Panc1 (cell line): ENCODE results near the gene LIM2. TPM values are rescaled to one million over a fixed set of nuclear protein-coding genes. Genes with fewer than 3 reads are reported as not detected.

ENCODE experiments used
- ATAC-seq: fragments of 200-7000 bp; cut with Tn5 transposase; 2 replicates; pipeline ENCODE4 v1.9.1; 2020; ENCODE audit warnings: mild to moderate bottlenecking, moderate library complexity
- BruUV-seq: library from RNA; stranded (reverse); fragments of 400-500 nt; replicated peaks from 2 replicates; lab custom pipeline; 2021; lab: Mats Ljungman, UMichigan
- CTCF ChIA-PET: fragments of 300-600 bp; sonication (Branson Sonifier 250); formaldehyde crosslinking; loops from one replicate; lab custom pipeline; 2022; ENCODE audit warnings: antibody characterized with exemption; lab: Charles Lee
- POLR2A ChIA-PET: fragments of 300-600 bp; sonication (Branson Sonifier 250); formaldehyde crosslinking; loops from one replicate; lab custom pipeline; 2022; ENCODE audit warnings: antibody characterized with exemption; lab: Charles Lee
- DNase-seq: peaks from one replicate; pipeline ENCODE4 v3.0.0-alpha.2; 2010; ENCODE audit warnings: low read depth, low spot score
- H3K27ac ChIP-seq: 2 replicates; pipeline ENCODE4 v1.5.1; 2011; ENCODE audit warnings: mild to moderate bottlenecking, low read length, inconsistent platforms
- H3K27me3 ChIP-seq: fragments of 200-500 bp; sonication (Bioruptor generic); 2 replicates; pipeline ENCODE4 v1.6.0; 2014; ENCODE audit warnings: low read length, inconsistent platforms; ENCODE audit not compliant: control insufficient read depth, insufficient read depth
- H3K36me3 ChIP-seq: fragments of 200-500 bp; sonication (Bioruptor generic); 2 replicates; pipeline ENCODE4 v1.5.1; 2014; ENCODE audit warnings: inconsistent platforms, mild to moderate bottlenecking, low read length, moderate library complexity; ENCODE audit not compliant: control insufficient read depth, insufficient read depth
- H3K4me1 ChIP-seq: 2 replicates; pipeline ENCODE4 v1.5.1; 2011; ENCODE audit warnings: inconsistent platforms, mild to moderate bottlenecking, low read length, moderate library complexity; ENCODE audit not compliant: control insufficient read depth, insufficient read depth
- H3K4me3 ChIP-seq, 2 experiments: 2 replicates each; pipeline ENCODE4 v1.5.1; 2011 to 2012; ENCODE audit warnings: low read depth in 2 of 2, low read length in 2 of 2, mild to moderate bottlenecking in 2 of 2, inconsistent platforms in 1 of 2, moderate library complexity in 1 of 2
- H3K9me3 ChIP-seq: fragments of 200-500 bp; sonication (Bioruptor generic); 2 replicates; pipeline ENCODE4 v1.5.1; 2014; ENCODE audit warnings: low read depth, mild to moderate bottlenecking, inconsistent platforms, low read length, moderate library complexity; ENCODE audit not compliant: control insufficient read depth, insufficient read depth
- CTCF ChIP-seq: fragments of 450-650 bp; IDR thresholded peaks from 2 replicates; pipeline ENCODE4 v1.5.1; 2017; ENCODE audit warnings: mild to moderate bottlenecking
- POLR2AphosphoS5 ChIP-seq: IDR thresholded peaks from 2 replicates; pipeline ENCODE4 v1.6.1; 2012; ENCODE audit warnings: mild to moderate bottlenecking, low read depth, low read length, moderate library complexity
- SIN3A ChIP-seq: IDR thresholded peaks from 2 replicates; pipeline ENCODE4 v1.6.1; 2012; ENCODE audit warnings: low read depth, mild to moderate bottlenecking, low read length, moderate library complexity, borderline replicate concordance; ENCODE audit not compliant: insufficient read depth
- TCF7L2 ChIP-seq: IDR thresholded peaks from 2 replicates; pipeline ENCODE4 v1.6.1; 2011; ENCODE audit warnings: mild to moderate bottlenecking, low read depth, low read length, inconsistent platforms
- in situ Hi-C: cut with HindIII; loops from 2 replicates; pipeline ENCODE4 v1.10.0; 2016; ENCODE audit warnings: low sequenced_read_pairs, low pct_unique_long_range_greater_than_20kb
- intact Hi-C: fragments of 100-400 bp; cut with micrococcal nuclease; formaldehyde crosslinking; loops from one replicate; pipeline ENCODE4 v1.10.0; 2022; ENCODE audit not compliant: unreplicated experiment
- total RNA-seq: library from RNA; stranded (reverse); gene quantifications from one replicate; pipeline ENCODE4 v1.2.1, GENCODE V29; 2021; ENCODE audit not compliant: unreplicated experiment
- TF ChIP-seq, protein P1 (sequence below), 2 experiments: IDR thresholded peaks; 2 replicates each; pipeline ENCODE4 v1.6.1; 2011 to 2012; ENCODE audit warnings: low read depth in 2 of 2, control low read depth in 1 of 2, low read length in 1 of 2, mild to moderate bottlenecking in 1 of 2, moderate library complexity in 1 of 2; ENCODE audit not compliant: insufficient read depth in 1 of 2

The LIM2 gene
- total RNA-seq, 1 experiment from 2014 or later: not detected

DNA sequence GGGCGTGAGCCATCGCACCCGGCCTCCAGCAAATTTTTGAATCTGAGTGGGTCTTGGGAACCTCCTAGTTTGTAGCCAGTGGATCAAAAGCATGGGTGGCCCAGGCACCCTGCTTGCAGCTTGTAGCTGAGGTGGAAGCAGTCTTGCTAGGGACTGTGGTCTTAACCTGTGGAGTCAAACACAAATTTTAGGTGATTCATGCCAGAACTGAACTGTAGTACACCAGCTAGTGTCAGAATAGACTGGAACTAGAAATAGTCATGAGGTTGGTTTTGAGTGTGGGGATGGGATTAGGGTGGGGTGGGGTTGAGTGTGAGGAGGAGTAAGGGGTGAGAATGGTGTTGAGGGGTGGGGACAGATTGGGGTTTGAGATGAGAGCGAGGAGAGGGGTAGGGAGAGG, 5.8 kb downstream of the LIM2 start:
- no peak for ATAC-seq
- in situ Hi-C loops: no loop called here
- no peaks in the 10 kb centered on the region for H3K27me3 ChIP-seq
- H3K9me3 ChIP-seq: no peaks in the 10 kb centered on the region
- ChIA-PET POLR2A (interaction anchor here (0.6 kb wide), 1 partner anchor 329 kb away, joined by 9 read pairs; no protein-coding TSS in a partner anchor), CTCF (no interaction called here)
- H3K4me3 ChIP-seq: no peak overlapping the region
- intact Hi-C loops: no loop called here
- DNase-seq: no peak
- no TSS peak for BruUV-seq
- no peaks in the 10 kb centered on the region for H3K4me1 ChIP-seq
- no peaks in the 10 kb centered on the region for H3K36me3 ChIP-seq
- TF ChIP-seq SIN3A: no peak
- no peak for TF ChIP-seq POLR2AphosphoS5
- TF ChIP-seq, protein P1, sequence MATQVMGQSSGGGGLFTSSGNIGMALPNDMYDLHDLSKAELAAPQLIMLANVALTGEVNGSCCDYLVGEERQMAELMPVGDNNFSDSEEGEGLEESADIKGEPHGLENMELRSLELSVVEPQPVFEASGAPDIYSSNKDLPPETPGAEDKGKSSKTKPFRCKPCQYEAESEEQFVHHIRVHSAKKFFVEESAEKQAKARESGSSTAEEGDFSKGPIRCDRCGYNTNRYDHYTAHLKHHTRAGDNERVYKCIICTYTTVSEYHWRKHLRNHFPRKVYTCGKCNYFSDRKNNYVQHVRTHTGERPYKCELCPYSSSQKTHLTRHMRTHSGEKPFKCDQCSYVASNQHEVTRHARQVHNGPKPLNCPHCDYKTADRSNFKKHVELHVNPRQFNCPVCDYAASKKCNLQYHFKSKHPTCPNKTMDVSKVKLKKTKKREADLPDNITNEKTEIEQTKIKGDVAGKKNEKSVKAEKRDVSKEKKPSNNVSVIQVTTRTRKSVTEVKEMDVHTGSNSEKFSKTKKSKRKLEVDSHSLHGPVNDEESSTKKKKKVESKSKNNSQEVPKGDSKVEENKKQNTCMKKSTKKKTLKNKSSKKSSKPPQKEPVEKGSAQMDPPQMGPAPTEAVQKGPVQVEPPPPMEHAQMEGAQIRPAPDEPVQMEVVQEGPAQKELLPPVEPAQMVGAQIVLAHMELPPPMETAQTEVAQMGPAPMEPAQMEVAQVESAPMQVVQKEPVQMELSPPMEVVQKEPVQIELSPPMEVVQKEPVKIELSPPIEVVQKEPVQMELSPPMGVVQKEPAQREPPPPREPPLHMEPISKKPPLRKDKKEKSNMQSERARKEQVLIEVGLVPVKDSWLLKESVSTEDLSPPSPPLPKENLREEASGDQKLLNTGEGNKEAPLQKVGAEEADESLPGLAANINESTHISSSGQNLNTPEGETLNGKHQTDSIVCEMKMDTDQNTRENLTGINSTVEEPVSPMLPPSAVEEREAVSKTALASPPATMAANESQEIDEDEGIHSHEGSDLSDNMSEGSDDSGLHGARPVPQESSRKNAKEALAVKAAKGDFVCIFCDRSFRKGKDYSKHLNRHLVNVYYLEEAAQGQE (IDR thresholded peaks at IDR 0.05; ENCODE audit: insufficient read depth in 1 of 2, low read depth in 2 of 2, low read length in 1 of 2): no peak
- no peak for TF ChIP-seq TCF7L2
- TF ChIP-seq CTCF: no peak
- no peak overlapping the region for H3K27ac ChIP-seq

DNA sequence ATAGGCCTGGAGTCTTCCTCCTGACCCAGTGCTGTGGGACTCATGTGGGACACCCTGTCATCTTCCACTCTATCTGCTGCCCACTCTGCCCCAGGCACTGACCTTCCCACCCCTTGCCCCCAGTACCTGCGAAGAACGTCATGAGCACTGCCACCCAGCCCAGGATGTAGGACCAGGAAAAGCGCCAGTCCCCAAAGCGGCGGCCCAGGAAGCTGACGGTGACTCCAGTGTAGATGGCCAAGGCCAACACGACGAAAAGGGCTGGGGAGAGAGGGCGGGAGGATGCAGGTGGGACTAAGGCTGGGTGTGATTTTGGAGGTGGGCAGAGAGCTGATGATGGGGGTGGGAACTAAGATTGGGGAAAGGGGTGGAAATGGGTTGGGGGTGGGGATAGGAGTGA, 7.4 kb downstream of the LIM2 start:
- H3K4me3 ChIP-seq: no peak overlapping the region
- no TSS peak for BruUV-seq
- ChIA-PET CTCF (no interaction called here), POLR2A (no interaction called here)
- in situ Hi-C loops (no loop called here), intact Hi-C loops (no loop called here)
- H3K4me1 ChIP-seq: no peaks in the 10 kb centered on the region
- no peaks in the 10 kb centered on the region for H3K36me3 ChIP-seq
- H3K9me3 ChIP-seq: no peaks in the 10 kb centered on the region
- H3K27ac ChIP-seq: no peak overlapping the region
- no peaks in the 10 kb centered on the region for H3K27me3 ChIP-seq
- no peak for ATAC-seq
- DNase-seq: no peak
- TF ChIP-seq CTCF (no peak), TCF7L2 (no peak)

GRCh38 chr19:51377422-51377821, 10.4 kb downstream of the LIM2 start:
- Histone ChIP-seq H3K36me3 (no peaks in the 10 kb centered on the region), H3K27me3 (no peaks in the 10 kb centered on the region), H3K9me3 (no peaks in the 10 kb centered on the region), H3K27ac (no peak overlapping the region), H3K4me3 (no peak overlapping the region), H3K4me1 (no peaks in the 10 kb centered on the region)
- ChIA-PET CTCF (no interaction called here), POLR2A (no interaction called here)
- TF ChIP-seq POLR2AphosphoS5 (no peak), TCF7L2 (no peak), SIN3A (no peak), CTCF (no peak)
- TF ChIP-seq, protein P1 (IDR thresholded peaks at IDR 0.05; ENCODE audit: insufficient read depth in 1 of 2, low read depth in 2 of 2, low read length in 1 of 2): no peak
- ATAC-seq (no peak), DNase-seq (no peak)
- intact Hi-C loops (no loop called here), in situ Hi-C loops (no loop called here)
- BruUV-seq: no TSS peak
